ENCODE data around the gene SULT1A4.
"Not testable (repeated sequence)": the region's sequence is repeated elsewhere in the genome, so short reads cannot be mapped to it uniquely, and the experiment has no call there.

Gene SULT1A4

DNA sequence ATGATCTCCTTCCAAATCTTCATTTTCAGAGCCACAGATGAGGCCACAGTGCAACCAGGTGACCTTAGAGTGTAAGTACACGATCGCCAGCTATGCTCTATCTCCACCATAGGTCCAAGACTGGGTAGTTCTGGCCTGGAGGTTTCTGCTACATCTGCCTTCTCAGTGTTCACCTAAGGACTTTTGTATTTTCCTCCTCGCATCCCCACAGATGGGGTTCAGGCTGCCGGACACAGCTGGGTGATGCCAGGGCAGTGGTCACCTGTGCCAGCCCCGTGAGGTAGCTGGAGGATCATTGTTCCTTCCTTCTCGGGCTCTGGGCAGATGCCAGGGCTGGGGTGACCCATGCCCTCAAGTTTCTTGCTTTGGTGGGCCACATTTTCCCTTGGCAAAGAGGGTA, 46.6 kb downstream of the SULT1A4 start, which contains the start of gene NPIPB12:
NPIPB12 (minus strand) TSS at position 101 of the 400 bp plus-strand sequence.
- H3K4me3 ChIP-seq (ENCODE audit: low read depth, low read length); H3K9me3 ChIP-seq (ENCODE audit: severe bottlenecking); H3K27ac ChIP-seq; H3K36me3 ChIP-seq; H3K27me3 ChIP-seq (ENCODE audit: insufficient read depth, low read depth, severe bottlenecking); DNase-seq: not testable (repeated sequence)

All from WERI-Rb-1 (cell line).